ENCODE data around the gene TSPAN5.

GRCh38 chr4:98677799-98678198 is 19.4 kb upstream of the TSPAN5 start:
- TF ChIP-seq, protein P1, sequence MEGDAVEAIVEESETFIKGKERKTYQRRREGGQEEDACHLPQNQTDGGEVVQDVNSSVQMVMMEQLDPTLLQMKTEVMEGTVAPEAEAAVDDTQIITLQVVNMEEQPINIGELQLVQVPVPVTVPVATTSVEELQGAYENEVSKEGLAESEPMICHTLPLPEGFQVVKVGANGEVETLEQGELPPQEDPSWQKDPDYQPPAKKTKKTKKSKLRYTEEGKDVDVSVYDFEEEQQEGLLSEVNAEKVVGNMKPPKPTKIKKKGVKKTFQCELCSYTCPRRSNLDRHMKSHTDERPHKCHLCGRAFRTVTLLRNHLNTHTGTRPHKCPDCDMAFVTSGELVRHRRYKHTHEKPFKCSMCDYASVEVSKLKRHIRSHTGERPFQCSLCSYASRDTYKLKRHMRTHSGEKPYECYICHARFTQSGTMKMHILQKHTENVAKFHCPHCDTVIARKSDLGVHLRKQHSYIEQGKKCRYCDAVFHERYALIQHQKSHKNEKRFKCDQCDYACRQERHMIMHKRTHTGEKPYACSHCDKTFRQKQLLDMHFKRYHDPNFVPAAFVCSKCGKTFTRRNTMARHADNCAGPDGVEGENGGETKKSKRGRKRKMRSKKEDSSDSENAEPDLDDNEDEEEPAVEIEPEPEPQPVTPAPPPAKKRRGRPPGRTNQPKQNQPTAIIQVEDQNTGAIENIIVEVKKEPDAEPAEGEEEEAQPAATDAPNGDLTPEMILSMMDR (IDR thresholded peaks at IDR 0.05): no peak
- TF ChIP-seq RAD21 (IDR thresholded peaks at IDR 0.05; ENCODE audit: low read length) (no peak), GABPA (IDR thresholded peaks at IDR 0.05; ENCODE audit: low read depth) (no peak), EP300 (IDR thresholded peaks at IDR 0.05; ENCODE audit: borderline replicate concordance in 1 of 2, low read depth in 1 of 2, low read length in 1 of 2) (no peak), FOSL2 (IDR thresholded peaks at IDR 0.05; ENCODE audit: borderline replicate concordance, low read depth) (no peak), MXI1 (IDR thresholded peaks at IDR 0.05; ENCODE audit: low read depth, low read length) (no peak), POLR2AphosphoS5 (IDR thresholded peaks at IDR 0.05; ENCODE audit: low read depth, low read length) (no peak), NFIC (IDR thresholded peaks at IDR 0.05; ENCODE audit: borderline replicate concordance) (no peak), EZH2phosphoT487 (IDR thresholded peaks at IDR 0.05; ENCODE audit: borderline replicate concordance, low read depth) (no peak), JUND (IDR thresholded peaks at IDR 0.05) (no peak)
- TF ChIP-seq, protein P2, sequence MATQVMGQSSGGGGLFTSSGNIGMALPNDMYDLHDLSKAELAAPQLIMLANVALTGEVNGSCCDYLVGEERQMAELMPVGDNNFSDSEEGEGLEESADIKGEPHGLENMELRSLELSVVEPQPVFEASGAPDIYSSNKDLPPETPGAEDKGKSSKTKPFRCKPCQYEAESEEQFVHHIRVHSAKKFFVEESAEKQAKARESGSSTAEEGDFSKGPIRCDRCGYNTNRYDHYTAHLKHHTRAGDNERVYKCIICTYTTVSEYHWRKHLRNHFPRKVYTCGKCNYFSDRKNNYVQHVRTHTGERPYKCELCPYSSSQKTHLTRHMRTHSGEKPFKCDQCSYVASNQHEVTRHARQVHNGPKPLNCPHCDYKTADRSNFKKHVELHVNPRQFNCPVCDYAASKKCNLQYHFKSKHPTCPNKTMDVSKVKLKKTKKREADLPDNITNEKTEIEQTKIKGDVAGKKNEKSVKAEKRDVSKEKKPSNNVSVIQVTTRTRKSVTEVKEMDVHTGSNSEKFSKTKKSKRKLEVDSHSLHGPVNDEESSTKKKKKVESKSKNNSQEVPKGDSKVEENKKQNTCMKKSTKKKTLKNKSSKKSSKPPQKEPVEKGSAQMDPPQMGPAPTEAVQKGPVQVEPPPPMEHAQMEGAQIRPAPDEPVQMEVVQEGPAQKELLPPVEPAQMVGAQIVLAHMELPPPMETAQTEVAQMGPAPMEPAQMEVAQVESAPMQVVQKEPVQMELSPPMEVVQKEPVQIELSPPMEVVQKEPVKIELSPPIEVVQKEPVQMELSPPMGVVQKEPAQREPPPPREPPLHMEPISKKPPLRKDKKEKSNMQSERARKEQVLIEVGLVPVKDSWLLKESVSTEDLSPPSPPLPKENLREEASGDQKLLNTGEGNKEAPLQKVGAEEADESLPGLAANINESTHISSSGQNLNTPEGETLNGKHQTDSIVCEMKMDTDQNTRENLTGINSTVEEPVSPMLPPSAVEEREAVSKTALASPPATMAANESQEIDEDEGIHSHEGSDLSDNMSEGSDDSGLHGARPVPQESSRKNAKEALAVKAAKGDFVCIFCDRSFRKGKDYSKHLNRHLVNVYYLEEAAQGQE (IDR thresholded peaks at IDR 0.05; ENCODE audit: low read depth, low read length): no peak
- TF ChIP-seq, protein P3, sequence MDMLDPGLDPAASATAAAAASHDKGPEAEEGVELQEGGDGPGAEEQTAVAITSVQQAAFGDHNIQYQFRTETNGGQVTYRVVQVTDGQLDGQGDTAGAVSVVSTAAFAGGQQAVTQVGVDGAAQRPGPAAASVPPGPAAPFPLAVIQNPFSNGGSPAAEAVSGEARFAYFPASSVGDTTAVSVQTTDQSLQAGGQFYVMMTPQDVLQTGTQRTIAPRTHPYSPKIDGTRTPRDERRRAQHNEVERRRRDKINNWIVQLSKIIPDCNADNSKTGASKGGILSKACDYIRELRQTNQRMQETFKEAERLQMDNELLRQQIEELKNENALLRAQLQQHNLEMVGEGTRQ (IDR thresholded peaks at IDR 0.05; ENCODE audit: borderline replicate concordance, low read depth, low read length): no peak

Data from SK-N-SH (cell line).